Ovary (tissue), 3 donors: ENCODE results near the gene CDCA3.

Source experiments
- CTCF ChIP-seq, 3 donors: fragments of 450-650 bp in 2 of 3; fragments of 200-600 bp in 1 of 3; IDR thresholded peaks; one replicate each; pipeline versions ENCODE4 v1.5.1 to v1.8.0; 2016 to 2022; ENCODE audit warnings: antibody characterized with exemption in 3 of 3, mild to moderate bottlenecking in 1 of 3
- POLR2A ChIP-seq: fragments of 450-650 bp; IDR thresholded peaks from one replicate; pipeline ENCODE4 v1.6.1; 2017; ENCODE audit warnings: antibody characterized with exemption, mild to moderate bottlenecking, moderate library complexity
- donor health status: DM: no; HTN: no; CAD: no.

- TF ChIP-seq CTCF (IDR thresholded peaks at IDR 0.05) (no peak), POLR2A (no peak)
Measured at GRCh38 chr12:6883683-6884082, 32.6 kb upstream of the CDCA3 start.
